NCI-H187 treated with DMSO at 0.1 percent for 48 hours (cell line): ENCODE results near the gene LRRC4C.

ENCODE experiments used
- DNase-seq: peaks from one replicate; lab custom pipeline; 2025; lab: John Stamatoyannopoulos, UW

Gene LRRC4C

GRCh38 chr11:40445391-40445790, 1014.1 kb downstream of the LRRC4C start:
- DNase-seq, result no peak

- no peak for DNase-seq
Observed at GRCh38 chr11:40444151-40444550, 1015.3 kb downstream of the LRRC4C start.

- DNase-seq, result no peak
Observed at GRCh38 chr11:40435344-40435743, 1024.1 kb downstream of the LRRC4C start.

GRCh38 chr11:40434926-40435325, 1024.5 kb downstream of the LRRC4C start:
- no peak for DNase-seq

- DNase-seq, result no peak
Observed at GRCh38 chr11:40432358-40432757, 1027.1 kb downstream of the LRRC4C start.

- DNase-seq, result no peak
Observed at GRCh38 chr11:40425168-40425567, 1034.3 kb downstream of the LRRC4C start.

- DNase-seq, result no peak
Observed at GRCh38 chr11:40421208-40421981, 1038.1 kb downstream of the LRRC4C start.

GRCh38 chr11:40417627-40418026, 1041.8 kb downstream of the LRRC4C start:
- no peak for DNase-seq

GRCh38 chr11:40407355-40407754, 1052.1 kb downstream of the LRRC4C start:
- no peak for DNase-seq

- no peak for DNase-seq
Observed at GRCh38 chr11:40405614-40406013, 1053.8 kb downstream of the LRRC4C start.

- DNase-seq, result no peak
Observed at GRCh38 chr11:40403321-40403720, 1056.1 kb downstream of the LRRC4C start.

GRCh38 chr11:40401132-40401853, 1058.2 kb downstream of the LRRC4C start:
- DNase-seq, result no peak

- DNase-seq, result no peak
Observed at GRCh38 chr11:40397141-40397540, 1062.3 kb downstream of the LRRC4C start.

GRCh38 chr11:40393511-40393910, 1065.9 kb downstream of the LRRC4C start:
- no peak for DNase-seq

GRCh38 chr11:40391679-40392078, 1067.8 kb downstream of the LRRC4C start:
- no peak for DNase-seq

- DNase-seq, result no peak
Observed at GRCh38 chr11:40388097-40388818, 1071.2 kb downstream of the LRRC4C start.

- DNase-seq, result no peak
Observed at GRCh38 chr11:40387240-40387980, 1072.0 kb downstream of the LRRC4C start.

GRCh38 chr11:40384991-40385390, 1074.5 kb downstream of the LRRC4C start:
- DNase-seq, result no peak

GRCh38 chr11:40381481-40381880, 1078.0 kb downstream of the LRRC4C start:
- DNase-seq, result no peak

GRCh38 chr11:40380835-40381234, 1078.6 kb downstream of the LRRC4C start:
- DNase-seq, result no peak

- no peak for DNase-seq
Observed at GRCh38 chr11:40376331-40376730, 1083.1 kb downstream of the LRRC4C start.
